Upper lobe of left lung (tissue), 4 donors: ENCODE data around the gene QKI.

Source experiments
- CTCF ChIP-seq, 6 experiments: fragments of 450-650 bp in 4 of 6; fragments of 200-600 bp in 2 of 6; sonication (generic) in 2 of 6; IDR thresholded peaks; one replicate each; pipeline ENCODE4 v1.5.1; 2016 to 2019; ENCODE audit warnings: antibody characterized with exemption in 6 of 6
- EP300 ChIP-seq, 4 donors: sonication (generic); formaldehyde crosslinking; IDR thresholded peaks; one replicate each; pipeline ENCODE4 v1.5.1; 2017; ENCODE audit warnings: antibody characterized with exemption in 4 of 4, control low read depth in 2 of 4
- POLR2A ChIP-seq, 4 donors: fragments of 450-650 bp; IDR thresholded peaks; one replicate each; pipeline ENCODE4 v1.5.1; 2016 to 2017; ENCODE audit warnings: antibody characterized with exemption in 4 of 4, mild to moderate bottlenecking in 2 of 4
- POLR2AphosphoS5 ChIP-seq, 2 donors: sonication (generic); formaldehyde crosslinking; IDR thresholded peaks; one replicate each; pipeline ENCODE4 v1.5.1; 2017; ENCODE audit warnings: antibody characterized with exemption in 2 of 2

GRCh38 chr6:163406366-163406765, 8.2 kb upstream of the QKI start:
- TF ChIP-seq CTCF (IDR thresholded peaks at IDR 0.05) (no peak), POLR2A (IDR thresholded peaks at IDR 0.05) (no peak), EP300 (IDR thresholded peaks at IDR 0.05) (no peak), POLR2AphosphoS5 (IDR thresholded peaks at IDR 0.05) (no peak)
